Coronary artery (tissue), 2 donors: ENCODE results near the gene MDFIC.

Experiments
- DNase-seq: peaks from one replicate; pipeline ENCODE4 v3.0.0-alpha.2; 2017; ENCODE audit warnings: low spot score
- H3K27ac ChIP-seq, 2 donors: fragments of 200-600 bp; sonication (generic); one replicate each; pipeline ENCODE4 v1.5.1; 2016 to 2019
- H3K4me3 ChIP-seq: fragments of 200-600 bp; sonication (generic); 2 replicates; pipeline ENCODE4 v1.5.1; 2016; ENCODE audit warnings: mild to moderate bottlenecking, moderate library complexity
- TF ChIP-seq, protein P1 (sequence below): fragments of 200-600 bp; sonication (generic); IDR thresholded peaks from one replicate; pipeline ENCODE4 v1.5.1; 2019; ENCODE audit warnings: antibody characterized with exemption

Gene MDFIC

DNA sequence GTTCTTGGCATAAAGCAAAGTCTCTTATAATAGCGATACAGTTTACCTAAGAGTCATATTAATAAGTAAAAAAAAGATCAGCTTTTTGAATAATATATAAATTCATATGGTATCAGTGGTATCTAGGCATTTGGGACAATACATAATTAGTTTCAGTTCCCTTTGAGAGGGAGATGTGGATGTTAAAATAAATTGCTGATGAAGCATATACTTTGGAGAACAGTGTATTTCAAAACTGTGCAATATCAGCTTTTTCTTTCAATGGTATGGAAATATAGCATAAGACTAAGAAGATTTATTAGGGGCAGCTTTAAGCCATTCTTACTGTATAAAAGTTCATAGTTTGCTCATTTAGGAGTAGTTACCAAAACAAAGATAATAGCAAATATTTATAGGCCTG, 35.5 kb downstream of the MDFIC start:
- Histone ChIP-seq H3K27ac (no peak overlapping the region), H3K4me3 (no peak overlapping the region)
- TF ChIP-seq, protein P1, sequence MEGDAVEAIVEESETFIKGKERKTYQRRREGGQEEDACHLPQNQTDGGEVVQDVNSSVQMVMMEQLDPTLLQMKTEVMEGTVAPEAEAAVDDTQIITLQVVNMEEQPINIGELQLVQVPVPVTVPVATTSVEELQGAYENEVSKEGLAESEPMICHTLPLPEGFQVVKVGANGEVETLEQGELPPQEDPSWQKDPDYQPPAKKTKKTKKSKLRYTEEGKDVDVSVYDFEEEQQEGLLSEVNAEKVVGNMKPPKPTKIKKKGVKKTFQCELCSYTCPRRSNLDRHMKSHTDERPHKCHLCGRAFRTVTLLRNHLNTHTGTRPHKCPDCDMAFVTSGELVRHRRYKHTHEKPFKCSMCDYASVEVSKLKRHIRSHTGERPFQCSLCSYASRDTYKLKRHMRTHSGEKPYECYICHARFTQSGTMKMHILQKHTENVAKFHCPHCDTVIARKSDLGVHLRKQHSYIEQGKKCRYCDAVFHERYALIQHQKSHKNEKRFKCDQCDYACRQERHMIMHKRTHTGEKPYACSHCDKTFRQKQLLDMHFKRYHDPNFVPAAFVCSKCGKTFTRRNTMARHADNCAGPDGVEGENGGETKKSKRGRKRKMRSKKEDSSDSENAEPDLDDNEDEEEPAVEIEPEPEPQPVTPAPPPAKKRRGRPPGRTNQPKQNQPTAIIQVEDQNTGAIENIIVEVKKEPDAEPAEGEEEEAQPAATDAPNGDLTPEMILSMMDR, result no peak
- DNase-seq, result no peak

DNA sequence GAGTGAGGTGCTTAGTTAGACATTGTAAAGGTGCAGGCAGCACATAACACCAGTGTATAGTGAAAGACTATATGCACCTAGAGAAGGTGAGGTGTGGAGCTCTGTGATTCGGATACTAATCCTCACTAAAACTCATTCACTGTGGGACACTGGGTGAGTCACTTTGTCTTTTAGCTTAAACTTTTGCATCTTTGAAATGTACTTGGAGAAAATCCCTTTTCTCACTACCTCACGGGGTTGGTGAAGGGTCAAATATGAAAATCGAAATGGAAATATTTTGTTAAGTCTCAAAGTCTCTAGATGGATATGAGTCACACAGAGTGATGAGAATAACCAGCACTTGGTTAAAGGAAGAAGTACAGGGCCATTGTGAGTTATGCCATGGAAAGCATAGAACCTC, 38.0 kb downstream of the MDFIC start:
- TF ChIP-seq, protein P1, result no peak
- Histone ChIP-seq H3K4me3 (no peak overlapping the region), H3K27ac (no peak overlapping the region)
- no peak for DNase-seq

DNA sequence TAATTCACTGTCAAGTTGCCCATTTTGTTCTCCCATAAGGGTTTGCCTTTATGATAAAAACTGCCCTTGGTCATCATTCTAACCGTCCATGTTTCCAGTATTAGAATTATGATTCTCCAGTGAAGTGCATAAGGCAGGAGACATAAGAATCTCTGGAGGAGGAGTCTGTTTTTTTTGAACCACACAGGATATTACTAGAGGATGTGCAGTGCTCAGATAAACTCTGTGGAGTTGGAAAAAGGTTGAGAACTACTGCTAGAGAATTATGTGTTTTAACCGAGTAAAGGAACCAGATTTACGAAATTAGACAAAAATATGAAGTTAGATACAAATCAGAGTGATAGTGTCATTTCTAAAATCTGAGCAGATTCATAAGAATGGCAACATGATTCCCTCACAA, 40.5 kb downstream of the MDFIC start:
- Histone ChIP-seq H3K27ac (no peak overlapping the region), H3K4me3 (no peak overlapping the region)
- no peak for DNase-seq
- TF ChIP-seq, protein P1, result no peak

DNA sequence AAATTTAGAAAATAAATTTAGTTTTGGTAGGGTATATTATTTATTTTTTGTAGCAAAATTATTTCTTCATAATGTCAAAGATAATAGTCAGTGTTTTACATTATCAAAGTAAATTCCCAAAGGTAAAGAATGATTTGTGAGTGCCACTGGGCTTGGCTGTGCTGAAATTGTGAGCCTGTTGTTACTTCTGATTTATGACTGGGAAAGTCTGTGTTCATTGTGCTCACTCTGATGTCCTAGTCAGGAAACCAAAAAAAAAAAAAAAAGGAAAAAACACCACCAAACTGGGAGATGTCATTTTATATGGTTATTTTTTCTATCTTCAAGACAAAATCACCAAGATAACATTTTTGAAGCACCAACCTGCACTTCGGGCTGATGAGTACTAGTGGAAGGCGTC, 44.3 kb downstream of the MDFIC start:
- no peak for DNase-seq
- Histone ChIP-seq H3K27ac (no peak overlapping the region), H3K4me3 (no peak overlapping the region)
- TF ChIP-seq, protein P1, result no peak

DNA sequence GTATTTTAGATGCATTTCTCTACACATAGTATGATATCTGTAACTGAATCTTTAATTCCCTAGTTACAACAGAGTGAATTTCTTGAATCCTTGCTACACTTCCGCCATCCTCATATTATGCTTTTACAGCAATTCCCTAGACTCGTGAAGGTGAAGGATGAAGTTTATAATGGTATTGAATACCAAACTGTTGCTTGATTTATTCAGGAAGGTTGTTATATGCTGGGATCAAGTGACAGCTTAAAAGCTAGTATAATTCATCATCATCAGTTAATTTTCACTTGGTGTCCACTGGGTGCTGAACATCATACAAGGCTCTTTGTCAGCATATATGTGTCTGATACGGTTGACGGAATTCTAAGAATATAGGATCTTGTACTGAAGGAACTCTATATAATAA, 47.2 kb downstream of the MDFIC start:
- TF ChIP-seq, protein P1, result no peak
- DNase-seq, result no peak
- Histone ChIP-seq H3K4me3 (no peak overlapping the region), H3K27ac (no peak overlapping the region)

DNA sequence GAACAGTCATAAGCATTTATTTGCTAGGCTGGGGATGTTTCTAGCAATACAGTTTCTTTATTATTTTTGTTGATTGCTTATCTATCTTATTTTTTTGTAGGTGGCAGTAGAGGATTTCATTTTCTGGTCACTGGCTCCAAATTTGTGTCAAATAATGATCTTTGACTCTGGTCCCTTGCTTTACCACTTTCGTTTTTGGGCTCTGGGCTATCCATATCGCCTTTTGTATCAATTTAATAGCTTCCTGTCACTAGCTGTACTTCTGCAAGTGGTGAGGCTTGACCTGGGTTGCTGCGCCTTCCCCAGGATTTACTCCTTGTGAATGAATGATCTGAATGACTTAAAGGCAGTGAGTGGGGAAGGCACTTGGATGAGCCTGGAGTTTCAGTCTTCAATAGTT, 48.4 kb downstream of the MDFIC start:
- Histone ChIP-seq H3K4me3 (no peak overlapping the region), H3K27ac (no peak overlapping the region)
- TF ChIP-seq, protein P1, result no peak
- DNase-seq, result no peak

DNA sequence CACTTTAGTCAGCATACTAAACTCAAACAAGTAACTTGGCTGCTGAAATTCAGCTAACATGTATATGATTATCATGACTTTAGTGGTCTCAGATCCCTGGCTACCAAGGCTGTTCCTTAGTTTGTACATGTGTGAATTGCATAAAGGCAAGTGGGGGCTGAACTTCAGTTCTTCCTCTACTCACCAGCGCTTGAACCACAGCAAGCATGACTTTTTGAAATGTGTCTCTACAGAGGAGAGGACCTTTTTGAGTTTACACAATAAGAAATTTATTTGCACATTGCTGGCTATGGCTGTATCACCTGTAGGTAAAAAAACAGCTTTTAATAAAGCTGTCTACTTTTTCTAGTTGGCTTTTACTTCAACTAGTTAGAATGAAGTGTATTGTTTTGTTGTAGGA, 48.8 kb downstream of the MDFIC start:
- H3K4me3 ChIP-seq, result no peak overlapping the region
- DNase-seq, result no peak
- H3K27ac ChIP-seq, result no peak overlapping the region
- TF ChIP-seq, protein P1, result no peak
